Fibroblast of skin of right quadriceps (primary cell): ENCODE data around the gene IL3.
"Not testable (repeated sequence)": the region's sequence is repeated elsewhere in the genome, so short reads cannot be mapped to it uniquely, and the experiment has no call there.

Experiments
- DNase-seq: peaks from one replicate; pipeline ENCODE4 v3.0.0-alpha.2; 2013

IL3 gene

GRCh38 chr5:132098151-132098594 lies 37.7 kb downstream of the IL3 start:
- DNase-seq, result no peak

DNA sequence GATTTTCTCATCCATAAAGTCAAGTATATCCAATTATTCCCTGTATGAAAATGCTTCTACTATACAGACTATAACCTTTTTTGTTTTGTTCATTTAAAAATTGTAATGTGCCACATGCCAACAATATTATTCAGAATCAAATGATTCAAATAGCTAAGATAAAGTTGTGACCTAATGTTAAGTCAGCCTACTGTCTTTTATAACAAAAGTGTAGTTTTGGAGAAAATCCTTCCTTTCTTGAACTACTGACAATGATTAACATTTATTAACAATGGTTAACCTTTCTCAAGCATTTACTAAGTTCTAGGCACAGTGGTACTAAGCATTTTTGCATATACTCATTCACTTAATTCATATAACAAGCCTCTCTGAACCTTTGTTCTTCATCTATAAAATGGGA lies 38.2 kb downstream of the IL3 start:
- DNase-seq, result no peak

- no peak for DNase-seq
Measured at GRCh38 chr5:132099076-132099748, 38.8 kb downstream of the IL3 start.

- no peak for DNase-seq
Measured at GRCh38 chr5:132099905-132100304, 39.5 kb downstream of the IL3 start.

DNA sequence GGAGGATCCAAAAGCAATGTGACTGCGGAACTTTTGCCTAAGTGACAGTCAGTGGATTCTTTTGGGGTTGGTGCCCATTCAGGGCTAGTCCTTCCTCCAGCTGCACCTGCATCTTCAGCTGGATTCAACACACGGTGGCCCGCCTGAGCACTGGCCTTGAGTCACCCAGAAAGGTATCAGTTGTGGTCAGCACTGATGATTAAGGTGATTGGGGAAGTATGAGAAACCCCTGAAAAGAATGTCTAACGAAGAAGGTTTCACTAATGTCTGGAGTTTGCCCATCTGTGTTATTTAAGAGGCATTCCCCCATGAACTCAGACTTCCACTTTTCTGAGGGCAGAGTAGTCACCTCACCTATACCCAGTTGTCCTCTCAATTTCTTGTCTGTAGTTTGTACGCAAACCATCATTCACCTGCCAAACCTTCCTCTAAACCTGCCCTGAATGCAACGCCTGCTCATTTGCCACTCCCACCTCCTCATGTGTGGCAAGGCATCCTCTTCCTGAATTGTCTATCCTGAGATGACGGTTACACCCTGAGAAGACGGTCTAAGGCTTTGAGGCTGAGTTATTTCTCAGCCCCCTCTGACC lies 40.3 kb downstream of the IL3 start:
- no peak for DNase-seq

DNA sequence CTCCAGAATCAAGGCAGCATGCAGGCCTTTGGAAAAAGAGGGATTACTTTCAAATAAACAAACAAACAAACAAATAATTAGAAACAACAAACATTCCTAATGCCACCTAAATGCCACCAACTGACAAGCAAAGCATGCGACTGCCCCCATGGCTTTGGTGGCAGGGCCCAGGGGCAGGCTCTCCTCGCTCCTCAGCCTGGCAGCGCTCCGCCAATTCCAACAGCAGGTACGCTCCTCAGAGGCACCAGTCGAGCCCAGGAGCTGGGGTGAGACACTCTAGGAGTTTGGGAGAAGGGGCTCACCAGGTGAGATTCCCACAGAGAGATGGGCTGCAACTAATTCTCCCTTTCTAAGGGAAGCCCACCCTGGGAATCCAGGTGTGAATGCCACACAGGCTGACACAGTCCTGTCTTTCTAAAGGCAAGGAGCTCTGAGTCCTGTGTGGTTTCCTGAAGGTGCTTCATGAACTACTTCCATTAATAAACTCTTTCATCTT lies 41.0 kb downstream of the IL3 start:
- DNase-seq, result no peak

DNA sequence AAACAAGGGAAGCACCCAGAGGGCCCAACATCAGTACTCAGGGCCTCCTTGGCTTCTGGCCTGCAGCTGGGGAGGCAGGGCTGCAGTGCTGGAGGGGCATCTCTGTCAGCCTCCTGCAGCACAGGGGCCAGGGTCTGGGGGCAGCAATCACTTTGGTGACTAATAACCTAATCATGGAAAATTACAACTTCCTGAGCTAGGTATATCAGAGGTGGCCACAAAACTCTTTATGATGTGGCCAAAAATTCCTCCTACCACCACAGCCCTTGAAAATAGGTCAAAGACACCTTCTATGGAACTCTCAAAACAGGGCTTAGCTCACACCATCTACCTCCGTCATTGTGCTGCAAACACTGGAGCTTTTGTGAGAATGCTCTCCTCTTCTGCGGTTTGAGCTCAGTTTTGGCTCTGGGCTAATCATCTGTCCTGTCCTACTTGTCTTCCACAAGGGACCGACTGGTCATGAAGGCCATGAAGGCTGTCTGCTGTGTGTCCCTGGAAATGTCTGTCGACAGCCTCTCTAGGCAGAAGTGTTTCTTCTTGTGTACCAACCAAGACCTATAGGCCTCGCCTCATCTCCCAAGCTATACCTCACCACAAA lies 41.7 kb downstream of the IL3 start:
- DNase-seq, result no peak

DNA sequence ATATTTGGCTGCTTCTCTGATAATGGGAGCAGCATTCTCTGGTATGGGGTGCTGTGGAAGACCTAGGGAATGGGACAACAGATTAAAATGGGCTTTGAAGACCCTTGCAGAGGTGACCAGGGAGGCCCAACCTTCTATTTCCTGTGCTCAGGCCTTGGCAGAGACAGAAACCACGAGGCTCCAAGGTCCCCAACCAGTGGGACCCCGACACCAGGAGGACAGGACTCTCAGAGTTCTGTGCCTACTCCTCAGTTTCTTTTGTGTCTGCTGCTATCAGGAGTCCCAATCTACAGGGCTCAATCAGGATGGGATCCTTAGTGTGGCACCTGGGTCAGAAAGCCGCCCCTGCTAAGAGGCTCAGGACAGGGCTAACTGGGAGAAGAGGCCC lies 42.5 kb downstream of the IL3 start:
- DNase-seq, result no peak

- DNase-seq, result peak; percentile 94
Measured at GRCh38 chr5:132103332-132103951, 43.0 kb downstream of the IL3 start.

DNA sequence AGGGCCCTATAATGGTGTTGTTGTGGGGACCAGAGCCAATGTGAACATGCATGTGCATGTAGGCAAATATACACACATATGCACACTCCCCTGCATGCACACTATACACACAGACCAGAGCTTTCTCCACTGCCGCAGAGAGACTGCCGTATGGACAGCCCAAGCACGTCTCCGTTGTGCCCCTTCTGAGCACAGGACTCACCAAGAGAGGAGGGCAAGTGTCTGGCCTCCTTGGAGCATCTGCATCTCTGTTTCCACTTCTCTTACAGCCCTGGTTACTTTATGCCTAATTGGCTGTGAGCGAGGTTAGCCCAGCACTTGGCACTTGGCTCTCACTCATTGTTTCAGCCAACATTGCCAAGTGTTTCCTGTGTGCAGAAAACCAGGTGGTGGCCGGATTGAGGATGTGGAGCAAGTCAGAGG lies 43.5 kb downstream of the IL3 start:
- no peak for DNase-seq

- DNase-seq, result peak; percentile 49
Measured at GRCh38 chr5:132104556-132104955, 44.1 kb downstream of the IL3 start.

DNA sequence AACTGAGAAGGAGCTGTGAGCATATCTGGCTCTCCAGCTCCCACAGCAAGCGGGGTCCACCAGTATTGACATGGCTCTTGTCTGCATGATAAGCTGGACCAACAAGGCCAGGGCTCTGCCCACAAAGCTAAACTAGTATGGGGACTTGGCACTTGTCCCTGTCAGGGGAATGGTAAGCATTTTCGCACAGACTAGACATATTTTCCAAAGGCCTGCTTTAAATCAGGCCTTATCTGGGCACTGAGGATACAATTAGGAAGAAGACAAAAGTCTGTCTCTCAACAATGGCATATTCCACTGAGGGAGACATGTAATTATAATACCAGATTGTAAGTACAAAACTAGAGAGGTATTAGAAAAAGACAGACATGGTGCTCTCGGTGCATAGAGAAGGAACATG lies 45.2 kb downstream of the IL3 start:
- DNase-seq, result no peak

- not testable (repeated sequence) for DNase-seq
Measured at GRCh38 chr5:132108495-132108894, 48.0 kb downstream of the IL3 start.

GRCh38 chr5:132108957-132109356 lies 48.5 kb downstream of the IL3 start:
- not testable (repeated sequence) for DNase-seq

- no peak for DNase-seq
Measured at GRCh38 chr5:132109494-132110053, 49.1 kb downstream of the IL3 start.

DNA sequence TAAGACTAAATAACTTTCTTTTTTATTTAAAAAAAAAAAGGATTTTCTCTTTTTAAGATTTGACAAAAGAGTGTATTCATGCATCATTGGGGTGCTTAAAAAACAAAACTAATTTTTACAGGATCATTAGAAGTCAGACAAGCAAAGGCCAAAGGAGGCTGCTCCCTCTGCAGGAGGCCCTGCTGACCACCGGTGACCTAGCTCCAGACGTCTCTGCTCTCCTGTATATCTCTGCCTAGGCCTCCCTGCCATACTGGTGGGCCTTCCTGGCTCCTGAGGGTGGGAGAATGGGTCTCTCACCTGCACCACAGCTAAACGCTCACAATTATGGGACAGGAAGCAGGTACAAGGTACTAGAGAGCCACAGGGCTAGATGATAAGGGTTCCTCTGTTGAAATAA lies 49.7 kb downstream of the IL3 start:
- no peak for DNase-seq

DNA sequence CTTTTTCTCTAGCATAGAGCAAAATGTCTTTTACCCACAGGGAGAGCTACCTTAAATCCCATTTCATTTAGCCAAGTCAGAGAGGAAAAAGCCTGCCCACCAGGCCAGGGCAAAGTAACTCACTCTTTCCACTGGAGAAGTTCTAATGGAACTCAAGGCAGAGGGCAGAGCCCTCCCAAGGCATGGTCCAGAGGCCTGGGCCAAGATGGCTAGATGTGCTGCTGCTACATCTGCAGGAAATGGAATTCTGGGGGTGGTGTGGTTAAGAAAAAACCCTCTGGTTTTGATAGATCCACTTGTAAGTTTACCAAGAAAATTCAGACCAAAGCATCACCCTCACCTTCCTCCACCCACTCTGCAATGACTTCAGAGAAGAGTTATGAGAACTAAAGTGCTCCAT lies 50.5 kb downstream of the IL3 start:
- DNase-seq, result no peak

DNA sequence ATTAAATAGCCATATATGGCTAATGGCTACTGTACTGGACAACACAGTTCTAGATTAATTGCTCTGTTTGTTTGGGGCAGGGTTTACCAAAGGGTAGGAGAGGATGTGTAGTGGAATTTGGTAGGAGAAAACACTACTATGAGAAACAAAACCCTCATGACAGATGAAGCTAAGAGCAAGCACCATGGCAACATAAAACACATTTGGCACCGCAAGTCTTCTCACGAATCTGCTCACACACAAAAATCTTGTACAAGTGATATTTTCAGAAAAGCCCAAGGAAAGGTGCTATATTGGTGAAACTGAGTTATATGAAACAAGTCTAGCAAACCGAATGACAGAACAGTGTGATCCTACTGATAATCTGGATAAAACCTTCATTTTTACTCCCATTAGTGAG lies 51.7 kb downstream of the IL3 start:
- DNase-seq, result no peak
